HFFc6 (cell line): Measurements from ENCODE around the gene CELF3. TPM values are rescaled to one million over a fixed set of nuclear protein-coding genes. Genes with fewer than 3 reads are reported as not detected.
"Not testable (repeated sequence)": the region's sequence is repeated elsewhere in the genome, so short reads cannot be mapped to it uniquely, and the experiment has no call there.

Experiments used
- DNase-seq: peaks from one replicate; pipeline ENCODE4 v3.0.0-alpha.2; 2018
- H3K27ac Mint-ChIP-seq: 2 replicates; pipeline ENCODE4 v1.8.0; 2020; ENCODE audit warnings: mild to moderate bottlenecking, mixed read lengths
- H3K27me3 Mint-ChIP-seq: 2 replicates; pipeline ENCODE4 v1.8.0; 2021; ENCODE audit warnings: mild to moderate bottlenecking, moderate library complexity, mixed read lengths; ENCODE audit not compliant: insufficient read depth
- H3K36me3 Mint-ChIP-seq: 2 replicates; pipeline ENCODE4 v1.8.0; 2021; ENCODE audit warnings: low read depth, mixed read lengths
- H3K4me1 Mint-ChIP-seq: 2 replicates; pipeline ENCODE4 v1.8.0; 2020; ENCODE audit warnings: low read depth, mixed read lengths
- H3K4me3 Mint-ChIP-seq: 2 replicates; pipeline ENCODE4 v1.8.0; 2020; ENCODE audit warnings: mild to moderate bottlenecking, moderate library complexity, mixed read lengths
- H3K9me3 Mint-ChIP-seq: 2 replicates; pipeline ENCODE4 v1.8.0; 2020; ENCODE audit warnings: mild to moderate bottlenecking, mixed read lengths
- CTCF ChIP-seq: fragments of 200-600 bp; sonication (generic); IDR thresholded peaks from 2 replicates; pipeline ENCODE4 v1.5.0; 2021; ENCODE audit warnings: antibody characterized with exemption, mild to moderate bottlenecking
- total RNA-seq, 6 experiments: library from RNA; stranded (reverse); fragmentation: NEBNext Ultra II Directional; extraction: Animal tissue kit (Norgen Biotek cat#: 25700); gene quantifications; 2 replicates in 1 of 6; 3 replicates in 5 of 6; pipeline ENCODE4 v1.2.3, GENCODE V29; 2021

Gene CELF3
- total RNA-seq, 6 experiments from 2014 or later, result not detected

GRCh38 chr1:151737026-151737425 lies 20.4 kb upstream of the CELF3 start:
- no peaks in the 10 kb centered on the region for H3K36me3 Mint-ChIP-seq

GRCh38 chr1:151733995-151734394 lies 17.4 kb upstream of the CELF3 start:
- not testable (repeated sequence) for H3K36me3 Mint-ChIP-seq, H3K4me1 Mint-ChIP-seq, DNase-seq, H3K4me3 Mint-ChIP-seq, H3K27ac Mint-ChIP-seq
- H3K9me3 Mint-ChIP-seq, result peaks cover 11% of the 10 kb centered on the region
- H3K27me3 Mint-ChIP-seq, result peaks cover 16% of the 10 kb centered on the region

More at GRCh38 chr1:151737026-151737425, 20.4 kb upstream of the CELF3 start:
- Mint-ChIP-seq H3K4me3 (no peak overlapping the region), H3K9me3 (peaks cover 11% of the 10 kb centered on the region), H3K4me1 (no peaks in the 10 kb centered on the region), H3K27me3 (peaks cover 17% of the 10 kb centered on the region), H3K27ac (no peak overlapping the region)
- no peak for DNase-seq
- no peak for TF ChIP-seq CTCF

- TF ChIP-seq CTCF, result no peak
- DNase-seq, result no peak
- Mint-ChIP-seq H3K27ac (no peak overlapping the region), H3K27me3 (peaks cover 16% of the 10 kb centered on the region), H3K4me1 (peaks cover 9% of the 10 kb centered on the region), H3K36me3 (no peaks in the 10 kb centered on the region), H3K4me3 (no peak overlapping the region), H3K9me3 (peaks cover 11% of the 10 kb centered on the region)
Observed at GRCh38 chr1:151733126-151733525, 16.5 kb upstream of the CELF3 start.

- no peaks in the 10 kb centered on the region for H3K36me3 Mint-ChIP-seq
- H3K27me3 Mint-ChIP-seq, result peaks cover 28% of the 10 kb centered on the region
- H3K27ac Mint-ChIP-seq, result no peak overlapping the region
- no peaks in the 10 kb centered on the region for H3K9me3 Mint-ChIP-seq
- DNase-seq, result no peak
- peaks cover 12% of the 10 kb centered on the region for H3K4me1 Mint-ChIP-seq
- no peak overlapping the region for H3K4me3 Mint-ChIP-seq
- no peak for TF ChIP-seq CTCF
Observed at GRCh38 chr1:151729966-151730291, 13.3 kb upstream of the CELF3 start.

- H3K9me3 Mint-ChIP-seq, result no peaks in the 10 kb centered on the region
- H3K27ac Mint-ChIP-seq, result no peak overlapping the region
- no peak for TF ChIP-seq CTCF
- H3K4me1 Mint-ChIP-seq, result peaks cover 12% of the 10 kb centered on the region
- peaks cover 32% of the 10 kb centered on the region for H3K27me3 Mint-ChIP-seq
- DNase-seq, result no peak
- H3K4me3 Mint-ChIP-seq, result no peak overlapping the region
- no peaks in the 10 kb centered on the region for H3K36me3 Mint-ChIP-seq
Observed at GRCh38 chr1:151729157-151729965, 12.8 kb upstream of the CELF3 start.

- peaks cover 41% of the 10 kb centered on the region for H3K27me3 Mint-ChIP-seq
- H3K4me1 Mint-ChIP-seq, result peaks cover 12% of the 10 kb centered on the region
- no peak for TF ChIP-seq CTCF
- no peaks in the 10 kb centered on the region for H3K9me3 Mint-ChIP-seq
- peak overlapping the region; percentile 75 for H3K4me3 Mint-ChIP-seq
- peak; percentile 52 for DNase-seq
- peak overlapping the region; percentile 17; the same call in 1 of the 2 replicates for H3K27ac Mint-ChIP-seq
- H3K36me3 Mint-ChIP-seq, result no peaks in the 10 kb centered on the region
Observed at GRCh38 chr1:151728151-151729054, 11.8 kb upstream of the CELF3 start.
